Lower lobe of right lung (tissue), 2 donors: ENCODE measurements around the gene RELN. TPM values are rescaled to one million over a fixed set of nuclear protein-coding genes. Genes with fewer than 3 reads are reported as not detected.

Experiments
- ATAC-seq, 2 donors: fragments of 200-7000 bp; cut with Tn5 transposase; one replicate each; pipeline ENCODE4 v1.9.1; 2020 to 2022; ENCODE audit warnings: mild to moderate bottlenecking in 2 of 2, moderate library complexity in 2 of 2
- DNase-seq: peaks from one replicate; pipeline ENCODE4 v3.0.0-alpha.2; 2020
- H3K27ac ChIP-seq: fragments of 200-600 bp; one replicate; pipeline ENCODE4 v1.8.0; 2022
- H3K27me3 ChIP-seq: fragments of 200-600 bp; one replicate; pipeline ENCODE4 v1.8.0; 2022; ENCODE audit warnings: low read depth
- H3K36me3 ChIP-seq: fragments of 200-600 bp; one replicate; pipeline ENCODE4 v1.8.0; 2022; ENCODE audit warnings: mild to moderate bottlenecking
- H3K4me1 ChIP-seq: fragments of 200-600 bp; one replicate; pipeline ENCODE4 v1.8.0; 2022
- H3K4me3 ChIP-seq: fragments of 200-600 bp; one replicate; pipeline ENCODE4 v1.8.0; 2022; ENCODE audit warnings: mild to moderate bottlenecking
- H3K9me3 ChIP-seq: fragments of 200-600 bp; one replicate; pipeline ENCODE4 v1.8.0; 2022
- intact Hi-C: fragments of 100-400 bp; cut with DNase I; formaldehyde crosslinking; loops from one replicate; pipeline ENCODE4 v1.11.0; 2022
- total RNA-seq: library from RNA; stranded (reverse); fragmentation: NEBNext Ultra II Directional; extraction: Animal tissue kit (Norgen Biotek cat#: 25700); gene quantifications from one replicate; pipeline ENCODE4 v1.2.1, GENCODE V29; 2021
- TF ChIP-seq, protein P1 (sequence below): fragments of 200-600 bp; IDR thresholded peaks from one replicate; pipeline ENCODE4 v1.8.0; 2022; ENCODE audit warnings: antibody characterized with exemption, mild to moderate bottlenecking
- donor health status: DM: no; HTN: yes; CAD: no; lungs with severe emphysema.

The RELN gene
- total RNA-seq, 1 donor from 2014 or later = 3.7 TPM

DNA sequence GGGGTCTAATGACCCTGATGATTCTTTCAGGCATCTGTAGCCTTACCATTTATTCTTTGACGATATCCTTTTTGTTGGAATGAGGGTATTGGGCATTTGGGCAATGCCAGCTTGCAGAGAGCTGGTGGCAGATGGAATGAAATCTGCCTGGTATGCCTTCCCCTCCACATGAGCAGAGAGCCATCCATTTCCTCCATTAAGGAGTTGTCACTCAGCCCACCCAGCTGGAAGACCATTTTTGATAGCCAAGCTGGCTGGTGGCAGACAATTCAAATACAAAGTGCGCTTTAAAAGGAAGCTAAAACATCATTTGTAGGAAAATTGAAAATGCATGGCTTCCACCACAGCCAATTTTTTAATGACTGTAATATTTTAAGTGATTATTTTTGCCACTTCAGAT lies 303.4 kb downstream of the RELN start:
- Histone ChIP-seq H3K9me3 (no peaks in the 10 kb centered on the region), H3K36me3 (no peaks in the 10 kb centered on the region), H3K27me3 (peaks cover 5% of the 10 kb centered on the region), H3K4me3 (no peak overlapping the region), H3K4me1 (no peaks in the 10 kb centered on the region), H3K27ac (no peak overlapping the region)
- DNase-seq (no peak), ATAC-seq (no peak)
- TF ChIP-seq, protein P1, sequence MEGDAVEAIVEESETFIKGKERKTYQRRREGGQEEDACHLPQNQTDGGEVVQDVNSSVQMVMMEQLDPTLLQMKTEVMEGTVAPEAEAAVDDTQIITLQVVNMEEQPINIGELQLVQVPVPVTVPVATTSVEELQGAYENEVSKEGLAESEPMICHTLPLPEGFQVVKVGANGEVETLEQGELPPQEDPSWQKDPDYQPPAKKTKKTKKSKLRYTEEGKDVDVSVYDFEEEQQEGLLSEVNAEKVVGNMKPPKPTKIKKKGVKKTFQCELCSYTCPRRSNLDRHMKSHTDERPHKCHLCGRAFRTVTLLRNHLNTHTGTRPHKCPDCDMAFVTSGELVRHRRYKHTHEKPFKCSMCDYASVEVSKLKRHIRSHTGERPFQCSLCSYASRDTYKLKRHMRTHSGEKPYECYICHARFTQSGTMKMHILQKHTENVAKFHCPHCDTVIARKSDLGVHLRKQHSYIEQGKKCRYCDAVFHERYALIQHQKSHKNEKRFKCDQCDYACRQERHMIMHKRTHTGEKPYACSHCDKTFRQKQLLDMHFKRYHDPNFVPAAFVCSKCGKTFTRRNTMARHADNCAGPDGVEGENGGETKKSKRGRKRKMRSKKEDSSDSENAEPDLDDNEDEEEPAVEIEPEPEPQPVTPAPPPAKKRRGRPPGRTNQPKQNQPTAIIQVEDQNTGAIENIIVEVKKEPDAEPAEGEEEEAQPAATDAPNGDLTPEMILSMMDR = no peak
- intact Hi-C loops = no loop called here

DNA sequence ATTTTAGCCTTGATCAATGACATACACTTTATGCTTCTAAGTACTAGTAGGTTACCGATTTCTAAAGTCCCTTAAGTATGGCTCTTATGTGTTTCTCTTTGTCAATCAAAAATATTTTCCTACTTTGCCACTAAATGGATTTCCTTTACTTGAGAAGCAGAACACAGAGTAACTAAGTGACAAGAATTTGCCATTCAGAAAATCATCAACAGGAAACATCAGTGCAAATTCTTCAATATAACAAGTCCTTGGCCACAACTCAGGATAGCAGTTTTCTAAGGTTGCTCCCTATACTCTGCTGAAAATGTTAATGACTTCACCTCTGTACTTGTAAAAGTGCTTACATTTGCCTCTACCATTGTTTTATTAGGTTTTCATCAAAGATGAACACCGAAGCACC lies 303.8 kb downstream of the RELN start:
- no peak overlapping the region for H3K27ac ChIP-seq
- H3K4me3 ChIP-seq = no peak overlapping the region
- ATAC-seq = no peak
- H3K9me3 ChIP-seq = no peaks in the 10 kb centered on the region
- H3K27me3 ChIP-seq = peaks cover 5% of the 10 kb centered on the region
- no peaks in the 10 kb centered on the region for H3K4me1 ChIP-seq
- intact Hi-C loops = no loop called here
- H3K36me3 ChIP-seq = no peaks in the 10 kb centered on the region
- no peak for DNase-seq
- TF ChIP-seq, protein P1 = no peak

- ATAC-seq = no peak
Observed at GRCh38 chr7:103683348-103683747, 306.1 kb downstream of the RELN start.

DNA sequence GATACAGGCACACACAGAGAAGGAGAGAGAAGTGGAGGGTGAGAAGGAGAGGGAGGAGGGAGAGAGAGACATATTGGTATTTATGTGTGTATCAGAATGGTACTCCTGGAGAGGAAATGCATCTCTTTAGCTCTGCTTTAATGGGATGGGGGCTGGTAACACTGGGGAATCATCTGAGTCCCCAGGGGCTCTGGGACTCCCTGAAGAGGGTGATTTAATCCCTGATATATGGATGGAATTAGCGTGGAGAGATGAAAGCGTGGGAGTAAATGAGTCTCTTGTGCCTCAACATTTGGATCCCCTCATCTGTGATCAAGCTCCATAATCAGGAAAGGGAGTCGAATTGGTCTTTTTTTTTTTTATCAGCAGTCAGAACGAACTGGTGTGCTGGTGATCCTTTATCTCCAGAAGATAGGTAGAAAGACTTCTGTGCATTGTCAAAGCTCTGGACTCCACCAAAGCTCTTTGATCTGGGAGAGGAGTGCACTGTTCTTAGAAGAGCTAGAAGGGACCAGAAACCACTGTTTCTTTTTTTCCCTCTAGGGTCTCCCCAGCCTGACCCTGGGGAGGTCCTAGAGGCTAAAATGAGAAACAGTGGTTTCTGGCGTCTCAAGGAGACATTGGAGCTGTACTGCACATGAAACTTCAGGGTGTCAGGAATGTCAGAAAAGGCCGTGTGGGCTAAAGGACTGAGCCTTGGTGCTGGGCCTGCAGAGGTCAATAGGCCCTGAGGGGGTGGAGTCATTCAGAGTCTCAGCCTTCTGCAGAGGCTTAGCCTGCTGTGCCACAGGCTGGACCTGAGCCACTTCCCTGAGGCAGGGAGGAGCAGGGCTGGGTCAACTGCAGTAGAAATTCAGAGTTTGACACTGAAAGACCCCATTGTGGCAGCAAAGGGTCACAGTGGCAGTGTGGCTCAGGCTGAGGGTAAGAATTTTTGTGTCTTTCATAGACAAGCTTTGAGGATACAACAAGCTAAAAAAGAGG lies 309.0 kb downstream of the RELN start:
- Histone ChIP-seq H3K9me3 (no peaks in the 10 kb centered on the region), H3K4me1 (no peaks in the 10 kb centered on the region), H3K27me3 (no peaks in the 10 kb centered on the region), H3K4me3 (no peak overlapping the region), H3K27ac (no peak overlapping the region), H3K36me3 (no peaks in the 10 kb centered on the region)
- TF ChIP-seq, protein P1 = no peak
- DNase-seq (no peak), ATAC-seq (no peak)
- intact Hi-C loops = no loop called here

More at GRCh38 chr7:103683348-103683747, 306.1 kb downstream of the RELN start:
- Histone ChIP-seq H3K4me1 (no peaks in the 10 kb centered on the region), H3K9me3 (no peaks in the 10 kb centered on the region), H3K36me3 (no peaks in the 10 kb centered on the region), H3K27me3 (no peaks in the 10 kb centered on the region), H3K4me3 (no peak overlapping the region), H3K27ac (no peak overlapping the region)
- TF ChIP-seq, protein P1 = no peak
- no peak for DNase-seq
- intact Hi-C loops = no loop called here

- ATAC-seq = no peak
- H3K27me3 ChIP-seq = no peaks in the 10 kb centered on the region
- no peak for DNase-seq
- H3K4me3 ChIP-seq = no peak overlapping the region
- TF ChIP-seq, protein P1 = no peak
- no peaks in the 10 kb centered on the region for H3K4me1 ChIP-seq
- no peaks in the 10 kb centered on the region for H3K36me3 ChIP-seq
- no peak overlapping the region for H3K27ac ChIP-seq
- H3K9me3 ChIP-seq = no peaks in the 10 kb centered on the region
- intact Hi-C loops = no loop called here
Observed at GRCh38 chr7:103679151-103680132, 310.0 kb downstream of the RELN start.
